ENCODE results near the gene P3H2. TPM values are rescaled to one million over a fixed set of nuclear protein-coding genes. Genes with fewer than 3 reads are reported as not detected.
A peak's percentile ranks its signal among the peaks of the same experiment; 100 is the strongest.

The P3H2 gene
- total and polyA plus RNA-seq, 2 donors (not counting 1 experiment from before 2014, with no cell fraction given) = 20.5 to 21.6 TPM

GRCh38 chr3:190016966-190017365 lies 103.7 kb downstream of the P3H2 start:
- H3K4me2 ChIP-seq (ENCODE audit: extremely low read depth, insufficient read depth, low read length) = no peak overlapping the region
- no peak overlapping the region for H2AFZ ChIP-seq (ENCODE audit: low read length)
- H3K9me3 ChIP-seq (ENCODE audit: control insufficient read depth, insufficient read depth, low read depth, low read length) = no peaks in the 10 kb centered on the region
- no peak overlapping the region for H3K4me3 ChIP-seq (replicated peaks in 1 of 4; ENCODE audit: control extremely low read depth in 1 of 4, insufficient read depth in 1 of 4, low read depth in 3 of 4, low read length in 4 of 4)
- H3K9ac ChIP-seq (ENCODE audit: insufficient read depth, low read length) = no peak overlapping the region
- H3K27me3 ChIP-seq (ENCODE audit: control insufficient read depth, insufficient read depth, low read length) = no peaks in the 10 kb centered on the region
- no peak for DNase-seq (ENCODE audit: low read depth in 2 of 2)
- H3K36me3 ChIP-seq (ENCODE audit: control insufficient read depth, insufficient read depth, low read length) = no peaks in the 10 kb centered on the region
- H3K27ac ChIP-seq (ENCODE audit: insufficient read depth, low read length) = no peak overlapping the region
- TF ChIP-seq EZH2 (IDR thresholded peaks at IDR 0.05; ENCODE audit: low read length, missing control alignments) (no peak), CTCF (conservative IDR thresholded peaks at IDR 0.05 in 1 of 2, IDR thresholded peaks at IDR 0.05 in 1 of 2; ENCODE audit: low read depth in 1 of 2, low read length in 2 of 2) (no peak)
- no peaks in the 10 kb centered on the region for H4K20me1 ChIP-seq (ENCODE audit: control insufficient read depth, extremely low read depth, insufficient read depth, low read length)
- peaks cover 4% of the 10 kb centered on the region for H3K4me1 ChIP-seq (ENCODE audit: control insufficient read depth, extremely low read depth, insufficient read depth, low read length)
- no peaks in the 10 kb centered on the region for H3K79me2 ChIP-seq (ENCODE audit: control insufficient read depth, insufficient read depth, low read length)

GRCh38 chr3:190014940-190015339 lies 105.8 kb downstream of the P3H2 start:
- Histone ChIP-seq H3K4me1 (ENCODE audit: control insufficient read depth, extremely low read depth, insufficient read depth, low read length) (peaks cover 4% of the 10 kb centered on the region), H3K36me3 (ENCODE audit: control insufficient read depth, insufficient read depth, low read length) (no peaks in the 10 kb centered on the region), H2AFZ (ENCODE audit: low read length) (no peak overlapping the region), H3K27ac (ENCODE audit: insufficient read depth, low read length) (no peak overlapping the region), H3K4me2 (ENCODE audit: extremely low read depth, insufficient read depth, low read length) (no peak overlapping the region), H3K9ac (ENCODE audit: insufficient read depth, low read length) (no peak overlapping the region), H3K4me3 (replicated peaks in 1 of 4; ENCODE audit: control extremely low read depth in 1 of 4, insufficient read depth in 1 of 4, low read depth in 3 of 4, low read length in 4 of 4) (no peak overlapping the region), H3K9me3 (ENCODE audit: control insufficient read depth, insufficient read depth, low read depth, low read length) (no peaks in the 10 kb centered on the region), H3K79me2 (ENCODE audit: control insufficient read depth, insufficient read depth, low read length) (no peaks in the 10 kb centered on the region), H3K27me3 (ENCODE audit: control insufficient read depth, insufficient read depth, low read length) (no peaks in the 10 kb centered on the region), H4K20me1 (ENCODE audit: control insufficient read depth, extremely low read depth, insufficient read depth, low read length) (no peaks in the 10 kb centered on the region)
- TF ChIP-seq CTCF (conservative IDR thresholded peaks at IDR 0.05 in 1 of 2, IDR thresholded peaks at IDR 0.05 in 1 of 2; ENCODE audit: low read depth in 1 of 2, low read length in 2 of 2) = no peak
- TF ChIP-seq EZH2 (IDR thresholded peaks at IDR 0.05; ENCODE audit: low read length, missing control alignments) = no peak
- no peak for DNase-seq (ENCODE audit: low read depth in 2 of 2)

- no peaks in the 10 kb centered on the region for H4K20me1 ChIP-seq (ENCODE audit: control insufficient read depth, extremely low read depth, insufficient read depth, low read length)
- no peak overlapping the region for H3K4me3 ChIP-seq (replicated peaks in 1 of 4; ENCODE audit: control extremely low read depth in 1 of 4, insufficient read depth in 1 of 4, low read depth in 3 of 4, low read length in 4 of 4)
- peak in 1 of 2 donors; percentile 79 for DNase-seq (ENCODE audit: low read depth in 2 of 2)
- no peak for TF ChIP-seq EZH2 (IDR thresholded peaks at IDR 0.05; ENCODE audit: low read length, missing control alignments)
- TF ChIP-seq CTCF (conservative IDR thresholded peaks at IDR 0.05 in 1 of 2, IDR thresholded peaks at IDR 0.05 in 1 of 2; ENCODE audit: low read depth in 1 of 2, low read length in 2 of 2) = no peak
- H3K27ac ChIP-seq (ENCODE audit: insufficient read depth, low read length) = no peak overlapping the region
- H3K27me3 ChIP-seq (ENCODE audit: control insufficient read depth, insufficient read depth, low read length) = no peaks in the 10 kb centered on the region
- no peaks in the 10 kb centered on the region for H3K9me3 ChIP-seq (ENCODE audit: control insufficient read depth, insufficient read depth, low read depth, low read length)
- no peak overlapping the region for H3K9ac ChIP-seq (ENCODE audit: insufficient read depth, low read length)
- peaks cover 4% of the 10 kb centered on the region for H3K4me1 ChIP-seq (ENCODE audit: control insufficient read depth, extremely low read depth, insufficient read depth, low read length)
- no peak overlapping the region for H2AFZ ChIP-seq (ENCODE audit: low read length)
- no peaks in the 10 kb centered on the region for H3K79me2 ChIP-seq (ENCODE audit: control insufficient read depth, insufficient read depth, low read length)
- H3K36me3 ChIP-seq (ENCODE audit: control insufficient read depth, insufficient read depth, low read length) = no peaks in the 10 kb centered on the region
- H3K4me2 ChIP-seq (ENCODE audit: extremely low read depth, insufficient read depth, low read length) = no peak overlapping the region
Observed at GRCh38 chr3:190013943-190014924, 106.5 kb downstream of the P3H2 start.
